MM.1S (cell line): ENCODE measurements around the gene FOXP4.

Experiments used
- CTCF ChIP-seq: fragments of 300-600 bp; sonication (generic); IDR thresholded peaks from 2 replicates; pipeline ENCODE4 v1.5.1; 2016; ENCODE audit warnings: antibody characterized with exemption, low read length, mixed read lengths
- EZH2 ChIP-seq: fragments of 300-600 bp; sonication (generic); optimal IDR thresholded peaks from 2 replicates; pipeline ENCODE3; 2017; ENCODE audit warnings: low read depth, mild to moderate bottlenecking, antibody characterized with exemption, low read length, mixed read lengths

GRCh38 chr6:41567684-41568083, 21.5 kb downstream of the FOXP4 start:
- no peak for TF ChIP-seq CTCF
- no peak for TF ChIP-seq EZH2
